Suprapubic skin (tissue), 4 donors: ENCODE results near the gene EMSY. TPM values are rescaled to one million over a fixed set of nuclear protein-coding genes. Genes with fewer than 3 reads are reported as not detected.

Experiments
- DNase-seq, 2 donors: peaks; one replicate each; pipeline ENCODE4 v3.0.0-alpha.2; 2019; ENCODE audit warnings: low spot score in 2 of 2
- H3K27ac ChIP-seq: fragments of 200-600 bp; sonication (generic); one replicate; pipeline ENCODE4 v1.5.1; 2019
- H3K27me3 ChIP-seq: fragments of 200-600 bp; sonication (generic); one replicate; pipeline ENCODE4 v1.5.1; 2019
- H3K36me3 ChIP-seq: fragments of 200-600 bp; sonication (generic); one replicate; pipeline ENCODE4 v1.5.1; 2019
- H3K4me1 ChIP-seq: fragments of 200-600 bp; sonication (generic); one replicate; pipeline ENCODE4 v1.5.1; 2019
- H3K4me3 ChIP-seq: fragments of 200-600 bp; sonication (generic); one replicate; pipeline ENCODE4 v1.5.1; 2019; ENCODE audit warnings: mild to moderate bottlenecking
- H3K9me3 ChIP-seq: fragments of 200-600 bp; sonication (generic); one replicate; pipeline ENCODE4 v1.5.1; 2019
- EP300 ChIP-seq: sonication (generic); formaldehyde crosslinking; IDR thresholded peaks from one replicate; pipeline ENCODE4 v1.6.1; 2017; ENCODE audit warnings: antibody characterized with exemption
- POLR2A ChIP-seq, 2 donors: fragments of 450-650 bp; IDR thresholded peaks; one replicate each; pipeline ENCODE4 v1.6.1; 2017; ENCODE audit warnings: antibody characterized with exemption in 2 of 2, mild to moderate bottlenecking in 2 of 2, moderate library complexity in 2 of 2
- POLR2AphosphoS5 ChIP-seq, 3 donors: sonication (generic); formaldehyde crosslinking; IDR thresholded peaks; one replicate each; pipeline ENCODE4 v1.6.1; 2017; ENCODE audit warnings: antibody characterized with exemption in 3 of 3
- WGBS: methylation state at CpG from one replicate; pipeline ENCODE4 v1.1.5; 2018; 5-methylcytosine and 5-hydroxymethylcytosine counted together
- total RNA-seq, 4 donors: library from RNA; depleted of rRNA; stranded (reverse); fragments of >200 nt; gene quantifications; one replicate each; pipeline ENCODE4 v1.1.0, GENCODE V29; 2016
- TF ChIP-seq, protein P1 (sequence below), 2 donors: fragments of 200-600 bp in 1 of 2; fragments of 450-650 bp in 1 of 2; sonication (generic) in 1 of 2; IDR thresholded peaks; one replicate each; pipeline ENCODE4 v1.5.1; 2016 to 2019; ENCODE audit warnings: antibody characterized with exemption in 2 of 2, mild to moderate bottlenecking in 1 of 2, moderate library complexity in 1 of 2

The EMSY gene
- total RNA-seq, 4 donors from 2014 or later, result 32.2 to 36.8 (median 33.2) TPM

DNA sequence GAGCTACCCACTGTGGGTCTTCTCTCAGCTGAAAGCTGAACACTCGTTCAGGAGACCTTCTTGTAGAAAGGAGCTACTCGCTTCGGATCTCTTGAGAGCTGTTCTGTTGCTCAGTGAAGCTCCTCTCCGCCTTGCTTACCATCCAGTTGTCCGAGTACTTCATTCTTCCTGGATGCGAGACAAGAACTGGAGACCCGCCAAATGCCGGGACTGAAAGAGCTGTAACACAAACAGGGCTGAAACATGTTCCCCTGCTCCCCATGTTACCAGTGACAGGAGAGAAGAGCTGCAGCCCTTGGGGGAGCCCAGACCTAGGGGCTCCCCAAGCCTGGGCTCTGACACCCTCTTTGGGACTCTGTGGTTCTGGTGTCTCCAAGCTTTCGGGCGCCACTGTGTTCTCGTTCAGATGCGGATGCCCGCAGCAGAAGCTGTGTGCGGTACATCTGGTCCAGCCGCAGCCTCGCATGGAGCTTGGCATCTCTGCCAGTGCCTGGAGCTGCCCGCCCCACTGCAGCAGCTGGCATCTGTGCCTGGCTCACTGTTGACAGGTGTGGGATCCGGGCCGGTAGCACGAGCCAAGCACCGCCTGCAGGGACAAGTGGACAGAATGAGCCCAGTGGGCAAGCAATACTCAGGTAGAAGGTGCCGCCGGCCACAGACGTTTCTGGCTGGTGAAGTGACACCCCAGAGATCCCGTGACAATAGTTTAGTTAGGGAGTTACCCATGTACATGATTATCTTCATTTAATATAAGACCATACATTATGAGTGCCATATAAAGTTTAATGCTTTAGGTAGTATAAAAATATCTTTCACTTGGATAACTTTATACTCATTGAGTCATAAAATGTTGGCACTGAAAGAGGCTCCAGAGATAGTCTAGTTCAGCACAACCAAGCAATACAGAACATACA lies 49.1 kb downstream of the EMSY start:
- TF ChIP-seq, protein P1, sequence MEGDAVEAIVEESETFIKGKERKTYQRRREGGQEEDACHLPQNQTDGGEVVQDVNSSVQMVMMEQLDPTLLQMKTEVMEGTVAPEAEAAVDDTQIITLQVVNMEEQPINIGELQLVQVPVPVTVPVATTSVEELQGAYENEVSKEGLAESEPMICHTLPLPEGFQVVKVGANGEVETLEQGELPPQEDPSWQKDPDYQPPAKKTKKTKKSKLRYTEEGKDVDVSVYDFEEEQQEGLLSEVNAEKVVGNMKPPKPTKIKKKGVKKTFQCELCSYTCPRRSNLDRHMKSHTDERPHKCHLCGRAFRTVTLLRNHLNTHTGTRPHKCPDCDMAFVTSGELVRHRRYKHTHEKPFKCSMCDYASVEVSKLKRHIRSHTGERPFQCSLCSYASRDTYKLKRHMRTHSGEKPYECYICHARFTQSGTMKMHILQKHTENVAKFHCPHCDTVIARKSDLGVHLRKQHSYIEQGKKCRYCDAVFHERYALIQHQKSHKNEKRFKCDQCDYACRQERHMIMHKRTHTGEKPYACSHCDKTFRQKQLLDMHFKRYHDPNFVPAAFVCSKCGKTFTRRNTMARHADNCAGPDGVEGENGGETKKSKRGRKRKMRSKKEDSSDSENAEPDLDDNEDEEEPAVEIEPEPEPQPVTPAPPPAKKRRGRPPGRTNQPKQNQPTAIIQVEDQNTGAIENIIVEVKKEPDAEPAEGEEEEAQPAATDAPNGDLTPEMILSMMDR (IDR thresholded peaks at IDR 0.05), result no peak
- TF ChIP-seq EP300 (no peak), POLR2AphosphoS5 (IDR thresholded peaks at IDR 0.05) (no peak), POLR2A (IDR thresholded peaks at IDR 0.05) (no peak)
- Histone ChIP-seq H3K36me3 (peaks cover 25% of the 10 kb centered on the region), H3K4me3 (no peak overlapping the region), H3K4me1 (no peaks in the 10 kb centered on the region), H3K27me3 (no peaks in the 10 kb centered on the region), H3K9me3 (no peaks in the 10 kb centered on the region), H3K27ac (no peak overlapping the region)
- no peak for DNase-seq
- 89% methylated on average over 21 of the region's 25 CpGs for WGBS

DNA sequence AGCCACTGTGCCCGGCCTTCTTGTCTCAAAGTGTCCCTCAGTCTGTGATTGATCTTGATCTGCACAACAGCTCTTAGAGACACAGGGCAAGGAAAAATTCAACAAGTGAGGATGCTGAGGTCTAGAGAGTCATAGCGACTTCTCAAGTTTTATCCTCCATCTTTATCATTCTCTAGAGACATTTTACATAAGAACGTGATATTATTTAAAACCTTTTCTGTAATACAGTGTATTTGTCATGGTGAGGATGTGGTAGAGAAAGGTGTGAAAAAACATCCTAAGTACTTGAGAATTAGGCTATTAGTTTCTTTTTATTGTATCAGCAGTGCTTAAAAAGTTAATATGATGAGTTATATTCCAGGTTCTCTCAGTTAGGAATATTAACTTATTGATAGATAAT lies 50.2 kb downstream of the EMSY start:
- Histone ChIP-seq H3K27ac (no peak overlapping the region), H3K36me3 (peaks cover 25% of the 10 kb centered on the region), H3K4me1 (no peaks in the 10 kb centered on the region), H3K27me3 (no peaks in the 10 kb centered on the region), H3K9me3 (no peaks in the 10 kb centered on the region), H3K4me3 (no peak overlapping the region)
- TF ChIP-seq EP300, result no peak
- TF ChIP-seq, protein P1 (IDR thresholded peaks at IDR 0.05), result no peak
- no peak for TF ChIP-seq POLR2AphosphoS5 (IDR thresholded peaks at IDR 0.05)
- TF ChIP-seq POLR2A (IDR thresholded peaks at IDR 0.05), result no peak
- no peak for DNase-seq
- 95% methylated on average over 3 of the region's 3 CpGs for WGBS

DNA sequence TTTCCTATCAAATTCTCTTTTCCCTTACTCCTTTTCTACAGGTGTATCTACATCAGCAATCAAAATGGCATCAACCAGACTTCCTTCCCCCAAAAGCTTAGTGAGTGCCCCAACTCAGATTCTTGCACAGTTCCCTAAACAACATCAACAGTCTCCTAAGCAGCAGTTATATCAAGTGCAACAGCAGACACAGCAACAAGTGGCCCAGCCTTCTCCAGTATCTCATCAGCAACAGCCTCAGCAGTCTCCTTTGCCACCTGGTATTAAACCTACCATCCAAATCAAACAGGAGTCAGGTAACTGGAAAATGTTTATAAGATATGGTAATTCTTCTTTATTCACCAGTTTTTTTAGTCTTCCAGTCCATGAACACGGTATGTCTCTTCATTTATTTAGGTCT lies 51.4 kb downstream of the EMSY start:
- Histone ChIP-seq H3K36me3 (peaks cover 31% of the 10 kb centered on the region), H3K4me3 (no peak overlapping the region), H3K4me1 (no peaks in the 10 kb centered on the region), H3K27me3 (no peaks in the 10 kb centered on the region), H3K27ac (no peak overlapping the region), H3K9me3 (no peaks in the 10 kb centered on the region)
- TF ChIP-seq POLR2A (IDR thresholded peaks at IDR 0.05) (no peak), EP300 (no peak), POLR2AphosphoS5 (IDR thresholded peaks at IDR 0.05) (no peak)
- TF ChIP-seq, protein P1 (IDR thresholded peaks at IDR 0.05), result no peak
- DNase-seq, result no peak
- WGBS, result 90% methylated on average over 1 of the region's 1 CpG

DNA sequence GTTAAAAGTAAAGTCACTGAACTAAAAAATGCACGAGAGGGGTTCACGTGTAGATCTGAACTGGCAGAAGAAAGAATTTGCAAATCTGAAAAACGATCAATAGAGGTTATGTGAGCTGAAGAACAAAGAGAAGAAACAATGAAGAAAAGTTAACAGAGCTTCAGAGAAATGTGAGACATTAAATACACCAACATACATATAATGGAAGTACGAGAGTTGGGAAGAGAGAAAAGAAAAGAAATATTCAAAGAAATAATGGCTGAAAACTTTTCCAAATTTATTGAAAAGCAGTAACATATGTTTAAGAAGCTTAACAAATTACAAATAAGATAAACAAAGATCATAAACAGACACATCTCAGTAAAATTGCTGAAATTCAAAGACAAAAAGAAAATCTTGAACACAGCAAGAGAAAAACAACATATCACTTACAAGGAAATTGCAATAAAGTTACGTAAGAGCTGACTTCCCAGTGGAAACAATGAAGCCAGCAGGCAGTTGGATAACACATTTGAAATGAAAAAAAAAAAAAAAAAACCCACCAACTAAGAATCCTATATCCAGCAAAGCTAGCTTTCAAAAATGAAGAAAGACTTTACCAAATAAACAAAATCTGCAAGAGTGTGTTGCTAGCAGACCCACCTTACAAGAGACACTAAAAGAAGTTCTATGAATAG lies 56.8 kb downstream of the EMSY start:
- Histone ChIP-seq H3K27ac (no peak overlapping the region), H3K9me3 (no peaks in the 10 kb centered on the region), H3K4me1 (no peaks in the 10 kb centered on the region), H3K36me3 (peaks cover 11% of the 10 kb centered on the region), H3K27me3 (no peaks in the 10 kb centered on the region), H3K4me3 (no peak overlapping the region)
- DNase-seq, result no peak
- no peak for TF ChIP-seq POLR2AphosphoS5 (IDR thresholded peaks at IDR 0.05)
- no peak for TF ChIP-seq EP300
- no peak for TF ChIP-seq POLR2A (IDR thresholded peaks at IDR 0.05)
- TF ChIP-seq, protein P1 (IDR thresholded peaks at IDR 0.05), result no peak
- WGBS, result 99% methylated on average over 5 of the region's 5 CpGs

DNA sequence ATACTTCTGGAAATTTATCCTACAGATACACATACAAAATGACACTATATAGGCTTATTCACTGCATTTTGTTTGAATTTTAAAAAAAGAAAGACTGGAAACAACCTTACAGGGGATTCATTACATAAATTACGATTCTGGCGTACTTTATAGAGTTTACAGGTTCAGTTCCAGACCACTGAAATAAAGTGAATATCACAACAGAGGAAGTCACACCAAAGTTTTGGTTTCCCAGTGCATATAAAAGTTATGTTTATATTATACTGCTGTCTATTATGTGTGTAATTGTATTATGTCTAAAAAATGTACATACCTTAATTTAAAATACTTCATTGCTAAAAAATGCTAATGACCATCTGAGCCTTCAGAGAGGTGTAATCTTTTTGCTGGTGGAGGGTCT lies 62.0 kb downstream of the EMSY start:
- H3K36me3 ChIP-seq, result peaks cover 6% of the 10 kb centered on the region
- H3K9me3 ChIP-seq, result no peaks in the 10 kb centered on the region
- no peaks in the 10 kb centered on the region for H3K4me1 ChIP-seq
- no peak overlapping the region for H3K27ac ChIP-seq
- H3K4me3 ChIP-seq, result no peak overlapping the region
- DNase-seq, result no peak
- TF ChIP-seq EP300 (no peak), POLR2AphosphoS5 (IDR thresholded peaks at IDR 0.05) (no peak), POLR2A (IDR thresholded peaks at IDR 0.05) (no peak)
- TF ChIP-seq, protein P1 (IDR thresholded peaks at IDR 0.05), result no peak
- H3K27me3 ChIP-seq, result no peaks in the 10 kb centered on the region
- WGBS, result 90% methylated on average over 2 of the region's 2 CpGs
